Smooth muscle cell (in vitro differentiated cells): ENCODE measurements around the gene IP6K2. TPM values are rescaled to one million over a fixed set of nuclear protein-coding genes. Genes with fewer than 3 reads are reported as not detected.

Experiments
- DNase-seq: peaks from one replicate; lab custom pipeline; 2025; ENCODE audit not compliant: unreplicated experiment; lab: John Stamatoyannopoulos, UW
- H2AFZ ChIP-seq: fragments of 200-600 bp; sonication (generic); 2 replicates; pipeline ENCODE4 v1.6.0; 2016; ENCODE audit warnings: antibody characterized with exemption, low read depth, mild to moderate bottlenecking
- H3F3A ChIP-seq: fragments of 200-600 bp; sonication (generic); 2 replicates; pipeline ENCODE4 v1.6.0; 2017; ENCODE audit warnings: antibody characterized with exemption, low read depth
- H3K27ac ChIP-seq: fragments of 200-600 bp; sonication (generic); 2 replicates; pipeline ENCODE4 v1.5.1; 2016; ENCODE audit warnings: low read depth, mild to moderate bottlenecking
- H3K27me3 ChIP-seq: fragments of 200-600 bp; sonication (generic); 2 replicates; pipeline ENCODE4 v1.6.1; 2016; ENCODE audit warnings: low read depth, mild to moderate bottlenecking
- H3K36me3 ChIP-seq: fragments of 200-600 bp; sonication (generic); 2 replicates; pipeline ENCODE4 v1.5.1; 2016; ENCODE audit warnings: low read depth
- H3K4me1 ChIP-seq: fragments of 200-600 bp; sonication (generic); 2 replicates; pipeline ENCODE4 v1.5.1; 2016; ENCODE audit warnings: low read depth
- H3K4me2 ChIP-seq: fragments of 200-600 bp; sonication (generic); 2 replicates; pipeline ENCODE4 v1.6.0; 2016; ENCODE audit warnings: mild to moderate bottlenecking
- H3K4me3 ChIP-seq: fragments of 200-600 bp; sonication (generic); 2 replicates; pipeline ENCODE4 v1.5.1; 2016; ENCODE audit warnings: mild to moderate bottlenecking
- H3K79me2 ChIP-seq: fragments of 200-600 bp; sonication (generic); 2 replicates; pipeline ENCODE4 v1.6.0; 2016; ENCODE audit warnings: low read depth, mild to moderate bottlenecking
- H3K9ac ChIP-seq: fragments of 200-600 bp; sonication (generic); 2 replicates; pipeline ENCODE4 v1.6.0; 2016; ENCODE audit warnings: low read depth
- H3K9me3 ChIP-seq: fragments of 200-600 bp; sonication (generic); replicated peaks from 2 replicates; pipeline ENCODE4 v1.5.1; 2016; ENCODE audit warnings: low read depth
- H4K20me1 ChIP-seq: fragments of 200-600 bp; sonication (generic); 2 replicates; pipeline ENCODE4 v1.6.0; 2016; ENCODE audit warnings: low read depth
- WGBS: methylation state at CpG from one replicate; pipeline ENCODE4 v1.1.7; 2016; ENCODE audit warnings: low lambda C conversion rate; 5-methylcytosine and 5-hydroxymethylcytosine counted together
- polyA plus RNA-seq: library from polyadenylated mRNA; unstranded; fragments of >200 nt; fragmentation: Nextera tagmentation; extraction: Ambion mirVana; gene quantifications from 2 replicates; pipeline ENCODE4 v1.2.1, GENCODE V29; 2016
- total RNA-seq: library from RNA; depleted of rRNA; stranded (reverse); fragments of >200 nt; gene quantifications from 2 replicates; pipeline ENCODE4 v1.2.3, GENCODE V29; 2014
- TF ChIP-seq, protein P1 (sequence below): fragments of 200-600 bp; sonication (generic); IDR thresholded peaks from 2 replicates; pipeline ENCODE4 v1.5.1; 2017; ENCODE audit warnings: borderline replicate concordance, mild to moderate bottlenecking, antibody characterized with exemption; ENCODE audit not compliant: insufficient read depth, poor library complexity, severe bottlenecking

IP6K2 gene
- total and polyA plus RNA-seq, 2 experiments from 2014 or later = 106 to 124 TPM

DNA sequence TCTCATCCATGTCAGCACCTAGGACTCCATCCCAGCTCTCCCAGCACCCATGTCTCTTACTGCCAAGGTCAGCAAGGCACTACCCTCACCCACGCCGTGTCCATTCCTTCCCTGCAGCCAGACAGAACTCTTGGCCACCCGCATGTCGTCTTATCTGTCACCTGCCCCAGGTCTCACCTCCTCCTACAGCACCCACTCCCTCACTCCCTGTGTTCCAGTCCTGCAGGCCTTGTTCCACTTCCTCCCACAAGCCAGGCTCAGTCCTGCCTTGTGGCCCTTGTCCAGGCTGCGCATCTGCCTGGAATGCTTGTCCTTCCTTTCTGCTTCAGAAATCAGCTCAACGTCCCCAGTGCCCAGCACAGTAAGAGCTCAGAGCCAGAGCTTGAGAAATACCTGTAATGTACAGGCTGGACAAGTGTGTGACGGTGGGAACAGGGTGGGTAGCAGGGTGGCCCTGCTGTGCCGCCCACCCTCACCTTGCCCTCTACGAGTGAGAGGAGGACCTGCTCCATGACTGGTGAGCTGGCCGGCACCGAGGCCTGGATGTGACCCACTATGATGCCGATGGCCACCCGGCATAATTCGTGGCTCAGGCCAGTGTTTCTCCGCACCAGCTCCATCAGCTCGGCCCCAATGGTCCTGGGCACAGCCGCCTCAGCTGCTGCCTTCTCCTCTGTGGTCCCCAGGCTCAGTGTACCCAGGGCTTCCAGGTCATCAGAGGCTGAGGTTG is 36.0 kb downstream of the IP6K2 start:
- Histone ChIP-seq H3K4me1 (peaks cover 11% of the 10 kb centered on the region), H3K4me3 (no peak overlapping the region), H3K27ac (no peak overlapping the region), H3K9ac (no peak overlapping the region), H3K4me2 (no peak overlapping the region), H3K9me3 (no peaks in the 10 kb centered on the region), H3K36me3 (no peaks in the 10 kb centered on the region), H4K20me1 (peaks cover 8% of the 10 kb centered on the region), H3K79me2 (peaks cover 12% of the 10 kb centered on the region), H3K27me3 (no peaks in the 10 kb centered on the region), H3F3A (no peaks in the 10 kb centered on the region), H2AFZ (no peak overlapping the region)
- WGBS = 97% methylated on average over 17 of the region's 17 CpGs
- TF ChIP-seq, protein P1, sequence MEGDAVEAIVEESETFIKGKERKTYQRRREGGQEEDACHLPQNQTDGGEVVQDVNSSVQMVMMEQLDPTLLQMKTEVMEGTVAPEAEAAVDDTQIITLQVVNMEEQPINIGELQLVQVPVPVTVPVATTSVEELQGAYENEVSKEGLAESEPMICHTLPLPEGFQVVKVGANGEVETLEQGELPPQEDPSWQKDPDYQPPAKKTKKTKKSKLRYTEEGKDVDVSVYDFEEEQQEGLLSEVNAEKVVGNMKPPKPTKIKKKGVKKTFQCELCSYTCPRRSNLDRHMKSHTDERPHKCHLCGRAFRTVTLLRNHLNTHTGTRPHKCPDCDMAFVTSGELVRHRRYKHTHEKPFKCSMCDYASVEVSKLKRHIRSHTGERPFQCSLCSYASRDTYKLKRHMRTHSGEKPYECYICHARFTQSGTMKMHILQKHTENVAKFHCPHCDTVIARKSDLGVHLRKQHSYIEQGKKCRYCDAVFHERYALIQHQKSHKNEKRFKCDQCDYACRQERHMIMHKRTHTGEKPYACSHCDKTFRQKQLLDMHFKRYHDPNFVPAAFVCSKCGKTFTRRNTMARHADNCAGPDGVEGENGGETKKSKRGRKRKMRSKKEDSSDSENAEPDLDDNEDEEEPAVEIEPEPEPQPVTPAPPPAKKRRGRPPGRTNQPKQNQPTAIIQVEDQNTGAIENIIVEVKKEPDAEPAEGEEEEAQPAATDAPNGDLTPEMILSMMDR = no peak
- no peak for DNase-seq

DNA sequence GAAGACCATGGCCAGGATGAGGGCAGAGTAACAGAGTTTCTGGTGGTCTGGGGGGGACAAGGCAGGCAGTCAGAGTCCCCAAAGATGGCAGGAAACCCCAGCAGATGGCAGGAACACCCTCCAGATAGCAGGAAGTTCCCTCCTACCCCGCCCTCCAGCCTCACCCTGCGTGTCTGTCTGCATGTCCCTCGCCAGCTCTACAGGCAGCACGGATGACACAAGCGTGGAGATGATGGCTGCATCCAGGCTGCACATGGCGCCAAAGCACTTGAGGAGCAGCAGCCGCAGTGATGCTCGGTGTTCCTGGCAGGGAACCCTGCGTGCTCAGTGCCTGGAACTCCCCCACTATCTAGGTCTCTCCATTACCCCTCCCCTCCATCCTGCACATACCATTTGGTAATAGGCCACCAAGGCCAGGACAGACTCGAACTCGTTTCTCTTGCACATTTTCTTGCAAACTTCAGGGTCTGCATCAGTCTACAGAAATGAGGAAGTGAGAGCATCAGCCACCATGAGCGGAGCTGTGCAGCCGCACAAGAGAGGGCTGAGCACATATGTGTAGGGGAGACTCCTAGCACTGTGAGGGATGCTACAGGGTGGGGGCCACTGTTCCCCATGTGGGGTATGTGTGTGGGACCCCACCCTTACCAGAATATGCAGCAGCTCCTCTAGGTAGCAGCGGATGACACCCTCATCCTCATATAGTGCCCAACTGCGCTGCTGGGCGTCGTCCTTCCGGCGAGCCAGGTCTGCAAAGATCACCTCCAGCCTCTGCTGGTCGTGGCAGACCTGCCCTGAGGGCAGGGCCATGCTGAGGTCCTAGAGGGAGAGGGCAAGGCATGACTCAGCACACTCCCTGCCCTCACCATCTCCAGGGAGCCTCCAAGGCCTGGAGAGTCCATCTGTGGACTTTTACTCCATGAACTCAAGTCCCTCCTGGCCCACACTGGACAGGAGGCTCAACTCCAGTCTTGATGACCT is 37.3 kb downstream of the IP6K2 start:
- Histone ChIP-seq H3K9me3 (no peaks in the 10 kb centered on the region), H2AFZ (no peak overlapping the region), H3K4me3 (no peak overlapping the region), H3K79me2 (peaks cover 8% of the 10 kb centered on the region), H3K36me3 (no peaks in the 10 kb centered on the region), H3K4me1 (peaks cover 9% of the 10 kb centered on the region), H3K27ac (no peak overlapping the region), H3K9ac (no peak overlapping the region), H3K27me3 (no peaks in the 10 kb centered on the region), H4K20me1 (peaks cover 8% of the 10 kb centered on the region), H3K4me2 (no peak overlapping the region), H3F3A (no peaks in the 10 kb centered on the region)
- 94% methylated on average over 20 of the region's 20 CpGs for WGBS
- TF ChIP-seq, protein P1 = no peak
- no peak for DNase-seq

DNA sequence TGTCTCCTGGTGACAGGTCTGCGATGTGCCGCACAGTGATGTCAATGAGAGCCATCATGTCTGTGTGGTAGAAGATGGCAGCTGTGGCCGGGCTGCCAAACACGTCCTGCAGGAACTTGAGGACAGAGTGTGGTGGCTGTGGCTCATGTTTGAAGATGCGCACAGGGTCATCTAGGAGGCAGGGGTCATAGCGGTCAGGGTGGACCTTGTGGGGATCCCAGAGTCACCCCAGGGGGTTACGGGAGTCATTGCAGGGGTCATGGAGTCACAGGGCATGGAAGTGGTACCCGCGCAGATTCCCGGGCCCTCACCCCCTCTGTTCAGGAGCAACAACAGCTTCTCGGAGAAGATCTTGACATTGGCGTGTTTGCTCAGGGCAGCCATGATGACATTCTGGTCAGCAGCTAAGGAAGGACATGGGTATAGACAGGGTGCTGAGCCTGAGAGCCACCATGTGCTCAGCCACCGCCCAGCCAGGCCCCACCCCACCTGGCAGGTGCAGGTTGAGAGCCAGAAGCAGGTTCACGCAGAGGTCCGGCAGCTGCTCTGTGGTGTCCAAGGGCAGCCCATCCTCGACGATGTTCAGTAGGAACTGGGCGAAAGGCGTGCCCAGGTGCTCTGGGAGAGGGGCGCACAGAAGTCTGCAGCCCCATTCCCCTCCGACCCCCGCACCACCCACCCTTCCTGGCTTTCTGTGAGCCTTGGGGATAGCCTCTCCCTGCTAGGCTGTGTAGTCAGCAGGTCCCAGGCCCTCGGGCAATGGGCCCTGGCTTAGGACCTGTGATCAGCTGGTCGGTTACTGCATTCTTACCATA is 38.2 kb downstream of the IP6K2 start:
- 98% methylated on average over 24 of the region's 24 CpGs for WGBS

More for the DNA sequence above, 38.2 kb downstream of the IP6K2 start:
- H3K9me3 ChIP-seq = no peaks in the 10 kb centered on the region
- peaks cover 3% of the 10 kb centered on the region for H3K4me1 ChIP-seq
- no peak overlapping the region for H3K9ac ChIP-seq
- no peaks in the 10 kb centered on the region for H3F3A ChIP-seq
- no peaks in the 10 kb centered on the region for H3K36me3 ChIP-seq
- TF ChIP-seq, protein P1 = no peak
- H3K27me3 ChIP-seq = no peaks in the 10 kb centered on the region
- H3K27ac ChIP-seq = no peak overlapping the region
- H4K20me1 ChIP-seq = peaks cover 8% of the 10 kb centered on the region
- no peak overlapping the region for H3K4me2 ChIP-seq
- DNase-seq = no peak
- no peaks in the 10 kb centered on the region for H3K79me2 ChIP-seq
- H2AFZ ChIP-seq = no peak overlapping the region
- no peak overlapping the region for H3K4me3 ChIP-seq
